Stimulated activated CD8-positive, alpha-beta memory T cell treated with anti-CD3 and anti-CD28 coated beads, Interleukin-12 subunit alpha, Interleukin-12 subunit beta, amount 100 ng/mL, for 4 hours (primary cell): Measurements from ENCODE around the gene GNE.
"Not testable (repeated sequence)": the region's sequence is repeated elsewhere in the genome, so short reads cannot be mapped to it uniquely, and the experiment has no call there.

Experiments
- DNase-seq: peaks from one replicate; pipeline ENCODE4 v3.0.0-alpha.2; 2020; ENCODE audit warnings: low read depth

The GNE gene

GRCh38 chr9:36207546-36208012, 50.7 kb downstream of the GNE start:
- no peak for DNase-seq

- no peak for DNase-seq
These were observed 51.2 kb downstream of the GNE start for GRCh38 chr9:36207016-36207415.

DNA sequence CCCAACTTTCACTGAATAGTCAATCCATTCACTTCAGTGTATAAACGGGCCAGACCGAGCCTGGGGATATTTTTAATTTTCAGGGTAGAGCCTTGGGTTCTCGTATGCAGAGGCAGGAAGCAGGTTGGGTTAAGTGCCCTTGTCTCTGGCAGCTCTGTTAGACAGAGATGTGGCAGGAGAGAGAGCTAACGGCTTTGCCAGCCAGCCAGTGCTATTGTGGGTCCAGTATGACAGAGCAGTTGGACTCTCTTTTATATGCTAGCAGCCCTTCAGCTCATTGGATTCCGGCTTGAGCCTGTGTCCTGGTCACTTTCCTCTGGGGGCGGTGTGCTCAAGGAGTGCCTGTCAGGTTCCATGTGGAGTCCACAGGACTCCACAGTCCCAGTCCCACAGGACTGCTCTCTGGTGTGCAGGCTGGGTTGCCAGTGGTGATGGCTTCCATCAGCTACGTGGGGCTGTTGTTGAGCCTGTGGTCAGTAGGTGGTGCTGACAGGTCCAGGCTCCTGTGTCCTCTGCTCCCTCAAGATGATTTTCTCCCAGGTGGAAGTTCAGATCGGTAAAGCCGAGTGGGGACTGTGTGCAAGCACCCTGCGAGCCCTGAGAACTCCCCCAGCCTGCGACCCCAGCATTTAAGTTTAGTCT, 53.2 kb downstream of the GNE start:
- DNase-seq, result no peak

- no peak for DNase-seq
These were observed 63.8 kb downstream of the GNE start for GRCh38 chr9:36194326-36195000.

GRCh38 chr9:36193023-36193422, 65.2 kb downstream of the GNE start:
- DNase-seq, result no peak

DNA sequence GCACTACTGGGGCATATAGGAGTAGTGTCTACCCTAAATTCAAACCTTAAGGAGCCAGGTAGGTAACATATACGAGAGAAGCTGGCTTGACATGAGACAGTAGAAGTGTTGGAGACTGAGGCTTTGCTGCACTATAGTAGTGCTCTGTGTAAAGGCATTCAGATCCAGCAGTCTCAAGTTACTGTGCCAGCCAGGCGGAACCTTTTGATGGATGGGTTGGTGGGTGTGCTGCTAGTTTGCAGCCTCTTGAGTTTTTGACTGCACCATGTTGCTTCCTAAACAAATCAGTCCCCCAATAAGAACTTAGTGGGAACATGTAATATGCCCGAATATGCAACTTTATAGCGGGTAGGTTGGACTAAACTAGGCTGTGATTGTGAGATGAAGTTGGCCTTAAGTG, 66.1 kb downstream of the GNE start:
- no peak for DNase-seq

GRCh38 chr9:36191686-36192085, 66.6 kb downstream of the GNE start:
- DNase-seq, result no peak

DNA sequence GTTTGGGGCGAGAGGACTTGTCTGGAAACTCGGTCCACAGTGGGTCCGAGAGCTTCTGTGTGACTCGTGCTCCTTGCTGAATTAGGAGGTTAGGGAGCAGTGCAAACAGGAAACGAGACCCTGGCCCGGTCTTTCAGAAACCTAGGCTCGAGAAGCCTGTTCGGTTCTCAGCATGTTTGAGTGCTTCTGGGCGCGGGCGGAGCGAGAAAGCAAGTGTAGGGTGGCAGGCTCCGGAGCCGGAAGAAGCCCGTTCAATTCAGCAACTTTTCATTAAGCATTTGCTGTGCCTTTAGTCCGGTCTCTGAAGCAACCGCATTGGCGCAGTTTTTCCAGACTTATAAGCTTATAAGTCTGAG, 67.0 kb downstream of the GNE start:
- DNase-seq, result peak; percentile 24

- DNase-seq, result peak; percentile 85
These were observed 67.6 kb downstream of the GNE start, which contains the start of gene CLTA for GRCh38 chr9:36190388-36191289. Gene CLTA (plus strand): TSS chr9:36190921. CDS start chr9:36191057, 136 bp downstream.

GRCh38 chr9:36189976-36190375, 68.3 kb downstream of the GNE start:
- no peak for DNase-seq

GRCh38 chr9:36188212-36188611, 70.0 kb downstream of the GNE start:
- DNase-seq, result no peak

DNA sequence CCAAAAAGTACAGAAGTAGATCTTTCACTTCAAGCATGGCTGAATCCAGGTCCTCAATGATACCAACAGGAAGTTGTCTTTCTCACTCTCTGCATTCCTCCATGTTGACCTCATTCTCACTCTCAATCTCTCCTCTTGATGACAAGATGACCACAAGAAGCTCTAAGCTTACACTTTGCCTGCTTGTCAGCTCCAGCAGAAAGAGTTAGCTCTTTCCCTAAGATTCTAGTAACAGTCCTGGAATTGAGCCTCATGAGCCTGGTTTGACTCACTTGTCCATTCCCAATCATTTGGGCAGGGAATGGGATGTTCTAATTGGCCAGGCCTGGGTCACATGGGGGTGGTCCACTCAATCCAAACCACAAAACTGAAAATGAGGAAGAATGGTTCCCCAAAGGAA, 70.8 kb downstream of the GNE start:
- no peak for DNase-seq

DNA sequence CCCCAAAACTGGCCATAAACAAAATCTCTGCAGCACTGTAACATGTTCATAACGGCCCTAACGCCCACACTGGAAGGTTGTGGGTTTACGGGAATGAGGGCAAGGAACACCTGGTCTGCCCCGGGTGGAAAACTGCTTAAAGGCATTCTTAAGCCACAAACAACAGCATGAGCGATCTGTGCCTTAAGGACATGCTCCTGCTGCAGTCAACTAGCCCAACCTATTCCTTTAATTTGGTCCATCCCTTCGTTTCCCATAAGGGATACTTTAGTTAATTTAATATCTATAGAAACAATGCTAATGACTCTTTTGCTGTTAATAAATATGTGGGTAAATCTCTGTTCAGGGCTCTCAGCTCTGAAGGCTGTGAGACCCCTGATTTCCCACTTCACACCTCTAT, 78.0 kb downstream of the GNE start:
- not testable (repeated sequence) for DNase-seq

GRCh38 chr9:36177571-36177970, 80.7 kb downstream of the GNE start:
- DNase-seq, result no peak

DNA sequence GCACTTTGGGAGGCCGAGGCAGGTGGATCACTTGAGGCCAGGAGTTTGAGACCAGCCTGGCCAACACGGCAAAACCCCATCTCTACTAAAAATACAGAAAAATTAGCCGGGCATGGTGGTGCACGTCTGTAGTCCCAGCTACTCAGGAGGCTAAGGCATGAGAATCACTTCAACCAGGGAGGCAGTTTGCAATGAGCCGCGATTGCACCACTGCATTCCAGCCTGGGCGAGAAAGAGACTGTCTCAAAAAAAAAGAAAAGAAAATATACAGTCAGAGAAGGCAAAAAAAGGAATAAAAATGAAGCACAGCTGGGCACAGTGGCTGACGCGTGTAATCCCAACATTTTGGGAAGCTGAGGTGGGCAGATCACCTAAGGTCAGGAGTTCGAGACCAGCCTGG, 81.8 kb downstream of the GNE start:
- DNase-seq, result not testable (repeated sequence)

DNA sequence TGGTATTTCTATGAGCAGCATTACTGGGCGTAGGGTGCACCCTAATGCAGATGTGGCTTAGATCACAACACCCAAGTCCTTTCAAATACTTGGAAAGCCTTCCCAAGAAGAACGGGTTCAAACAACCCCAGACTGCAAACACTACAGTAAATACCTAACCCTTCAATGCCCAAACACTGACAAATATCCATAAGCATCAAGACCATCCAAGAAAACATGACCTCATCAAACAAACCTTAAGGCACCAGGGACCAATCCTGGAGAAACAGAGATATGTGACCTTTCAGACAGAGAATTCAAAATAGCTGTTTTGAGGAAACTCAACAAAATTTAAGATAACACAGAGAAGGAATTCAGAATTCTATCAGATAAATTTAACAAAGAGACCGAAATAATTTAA, 83.0 kb downstream of the GNE start:
- not testable (repeated sequence) for DNase-seq

- DNase-seq, result no peak
These were observed 83.5 kb downstream of the GNE start for GRCh38 chr9:36174731-36175130.

GRCh38 chr9:36174271-36174670, 84.0 kb downstream of the GNE start:
- no peak for DNase-seq

DNA sequence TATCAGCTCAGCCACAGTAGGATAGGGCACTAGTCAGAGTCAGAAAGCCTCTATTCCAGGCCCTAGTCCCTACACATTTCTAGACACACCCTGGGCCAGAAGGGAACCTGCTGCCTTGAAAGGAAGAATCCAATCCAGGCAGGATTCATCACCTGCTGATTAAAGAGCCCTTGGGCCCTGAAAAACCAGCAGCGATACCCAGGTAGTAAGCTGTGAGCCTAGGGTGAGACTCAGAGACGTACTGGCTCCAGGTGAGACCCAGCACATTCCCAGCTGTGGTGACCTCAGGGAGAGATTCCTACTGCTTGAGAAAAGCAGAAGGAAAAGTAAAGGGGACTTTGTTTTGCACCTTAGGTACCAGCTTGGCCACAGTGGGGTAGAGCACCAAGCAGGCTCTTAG, 84.4 kb downstream of the GNE start:
- no peak for DNase-seq

- DNase-seq, result no peak
These were observed 87.7 kb downstream of the GNE start for GRCh38 chr9:36170531-36170930.

DNA sequence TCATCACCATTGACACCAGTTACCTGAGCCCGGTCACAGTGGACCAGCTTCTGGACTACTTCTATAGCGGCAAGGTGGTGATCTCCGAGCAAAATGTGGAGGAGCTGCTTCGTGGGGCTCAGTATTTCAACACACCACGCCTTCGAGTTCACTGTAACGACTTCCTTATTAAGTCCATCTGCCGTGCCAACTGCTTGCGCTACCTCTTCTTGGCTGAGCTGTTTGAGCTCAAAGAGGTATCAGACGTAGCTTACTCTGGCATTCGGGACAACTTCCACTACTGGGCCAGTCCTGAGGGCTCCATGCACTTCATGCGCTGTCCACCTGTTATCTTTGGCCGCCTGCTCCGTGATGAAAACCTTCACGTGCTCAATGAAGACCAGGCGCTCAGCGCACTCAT, 88.5 kb downstream of the GNE start:
- no peak for DNase-seq

DNA sequence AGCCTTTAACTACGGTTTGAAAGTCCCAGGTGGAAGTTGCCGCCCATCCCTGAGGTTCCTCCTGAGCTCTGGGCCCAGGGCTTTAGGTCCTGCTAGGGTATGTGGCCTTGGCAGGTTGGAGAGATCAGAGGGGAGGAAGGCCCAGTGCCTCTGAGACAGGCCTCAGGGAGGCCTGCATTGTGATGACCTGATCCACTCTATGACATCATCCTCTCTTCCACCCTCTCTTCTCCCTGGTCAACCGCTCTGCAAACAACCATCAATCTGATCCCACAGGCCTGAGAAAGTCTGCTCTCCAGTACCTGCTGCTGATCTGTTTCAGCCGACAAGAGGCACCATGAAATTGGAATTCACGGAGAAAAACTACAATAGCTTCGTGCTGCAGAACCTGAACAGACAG, 89.1 kb downstream of the GNE start, which contains the start of gene CCIN:
Gene CCIN (plus strand): TSS at position 223 of the 400 bp plus-strand sequence. CDS start 115 bp downstream, at position 338.
- DNase-seq, result no peak
